Measurements from ENCODE around the gene PID1.

Gene PID1

GRCh38 chr2:229160984-229161383, 110.1 kb downstream of the PID1 start:
- no peak for DNase-seq

DNA sequence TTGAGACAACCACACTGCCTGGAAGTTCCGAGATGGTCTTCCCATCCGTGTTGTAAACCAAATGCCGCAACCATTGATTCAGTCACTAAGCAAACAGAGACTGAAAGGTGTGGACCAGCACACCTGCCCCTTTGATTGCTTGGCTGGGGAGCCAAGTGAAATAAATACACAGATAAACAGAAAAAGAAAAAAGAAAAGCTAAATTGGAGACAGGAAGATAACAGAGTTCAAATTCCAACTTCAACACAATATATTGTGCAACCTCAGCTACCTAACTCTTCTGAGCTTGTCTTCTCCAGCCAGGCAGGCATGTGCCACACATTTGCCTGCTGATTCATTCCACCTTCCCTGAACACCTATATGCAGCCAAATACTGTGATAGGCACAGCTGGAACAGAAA, 110.9 kb downstream of the PID1 start:
- DNase-seq: no peak

- DNase-seq: no peak
Measured at GRCh38 chr2:229159405-229159804, 111.7 kb downstream of the PID1 start.

GRCh38 chr2:229154381-229154780, 116.7 kb downstream of the PID1 start:
- no peak for DNase-seq

GRCh38 chr2:229153951-229154350, 117.1 kb downstream of the PID1 start:
- no peak for DNase-seq

DNA sequence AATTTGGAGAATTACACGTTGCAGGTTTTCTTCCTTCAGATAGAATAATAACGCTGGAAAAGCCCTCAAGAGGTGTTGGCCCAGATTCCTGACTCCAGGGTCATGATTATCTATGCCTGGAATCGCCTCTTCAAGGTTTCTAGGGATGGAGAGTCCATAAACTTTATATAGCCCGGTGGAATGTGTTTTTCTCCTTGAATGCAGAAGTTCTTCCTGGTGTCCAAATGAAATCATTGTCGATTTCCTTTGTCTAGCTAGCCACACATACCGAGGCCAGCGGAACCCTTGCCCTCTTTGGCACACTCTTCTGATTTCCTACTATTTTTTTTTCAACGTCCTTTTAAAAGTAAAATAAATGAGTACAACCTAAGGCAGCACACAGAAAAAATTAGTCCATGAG, 117.8 kb downstream of the PID1 start:
- DNase-seq: no peak

- no peak for DNase-seq
Measured at GRCh38 chr2:229152674-229153073, 118.4 kb downstream of the PID1 start.

GRCh38 chr2:229150317-229150716, 120.8 kb downstream of the PID1 start:
- DNase-seq: no peak

- no peak for DNase-seq
Measured at GRCh38 chr2:229141424-229142025, 129.6 kb downstream of the PID1 start.

DNA sequence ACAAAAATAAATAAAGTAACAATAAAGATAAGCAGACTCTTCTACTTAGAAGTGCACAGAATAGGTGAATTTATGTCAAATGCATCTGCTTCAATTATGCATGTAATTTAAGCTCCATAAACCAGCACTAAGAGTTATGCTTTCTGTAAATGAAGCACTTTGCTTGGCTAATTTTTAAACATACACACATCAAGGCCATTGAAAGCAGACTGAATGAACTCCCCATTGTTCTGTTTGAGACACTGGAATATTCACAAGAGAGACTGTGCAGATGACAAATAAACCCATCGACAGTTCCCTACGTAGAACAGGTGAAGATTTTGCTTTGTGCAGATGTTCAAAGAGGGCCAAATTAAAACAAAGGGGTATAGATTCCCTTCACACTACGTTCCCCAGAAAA, 133.4 kb downstream of the PID1 start:
- no peak for DNase-seq

DNA sequence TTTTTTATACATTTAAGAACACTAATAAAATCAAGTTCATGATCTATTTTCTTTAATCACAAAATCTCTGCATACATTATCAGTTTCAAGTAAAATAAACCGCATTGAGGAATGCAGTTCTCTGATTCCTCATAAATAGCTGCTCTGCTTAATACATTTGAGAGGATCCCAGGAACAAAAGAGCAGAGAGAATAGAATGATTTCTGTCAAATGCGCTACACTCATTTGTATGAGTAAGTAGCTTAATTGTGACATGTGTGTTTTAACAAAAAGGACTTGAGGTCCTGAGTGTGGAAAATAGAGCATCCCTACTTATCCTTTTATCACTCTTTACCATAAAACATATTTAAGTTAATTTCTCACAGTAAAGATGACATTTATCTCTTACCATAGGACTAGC, 134.0 kb downstream of the PID1 start:
- DNase-seq: no peak

- DNase-seq: no peak
Measured at GRCh38 chr2:229133155-229133772, 137.8 kb downstream of the PID1 start.

GRCh38 chr2:229132236-229132635, 138.9 kb downstream of the PID1 start:
- DNase-seq: no peak

- DNase-seq: no peak
Measured at GRCh38 chr2:229130522-229130921, 140.6 kb downstream of the PID1 start.

GRCh38 chr2:229129738-229130371, 141.2 kb downstream of the PID1 start:
- DNase-seq: no peak

- DNase-seq: no peak
Measured at GRCh38 chr2:229127471-229127870, 143.6 kb downstream of the PID1 start.

DNA sequence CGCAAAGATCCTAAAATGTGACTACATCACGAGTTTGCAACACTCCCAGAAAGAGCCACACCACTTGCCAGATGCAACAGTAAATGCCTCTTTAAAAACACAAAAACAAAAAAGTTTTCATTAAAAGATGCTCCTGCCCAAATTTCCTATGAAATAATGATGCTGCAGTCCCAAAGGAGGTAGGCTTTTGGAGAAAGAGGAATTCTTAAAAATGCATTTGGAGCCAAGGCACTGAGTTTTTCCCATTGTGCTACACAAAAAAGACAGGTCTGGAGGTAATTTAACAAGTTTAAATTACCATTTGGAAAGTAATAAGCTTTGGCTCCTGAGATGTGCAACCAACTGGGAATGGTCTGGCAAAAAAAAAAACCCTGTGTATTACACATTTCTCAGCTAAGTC, 145.0 kb downstream of the PID1 start:
- DNase-seq: no peak

- no peak for DNase-seq
Measured at GRCh38 chr2:229124136-229124535, 147.0 kb downstream of the PID1 start.

- no peak for DNase-seq
Measured at GRCh38 chr2:229118927-229119326, 152.2 kb downstream of the PID1 start.

GRCh38 chr2:229118336-229118735, 152.8 kb downstream of the PID1 start:
- DNase-seq: no peak

DNA sequence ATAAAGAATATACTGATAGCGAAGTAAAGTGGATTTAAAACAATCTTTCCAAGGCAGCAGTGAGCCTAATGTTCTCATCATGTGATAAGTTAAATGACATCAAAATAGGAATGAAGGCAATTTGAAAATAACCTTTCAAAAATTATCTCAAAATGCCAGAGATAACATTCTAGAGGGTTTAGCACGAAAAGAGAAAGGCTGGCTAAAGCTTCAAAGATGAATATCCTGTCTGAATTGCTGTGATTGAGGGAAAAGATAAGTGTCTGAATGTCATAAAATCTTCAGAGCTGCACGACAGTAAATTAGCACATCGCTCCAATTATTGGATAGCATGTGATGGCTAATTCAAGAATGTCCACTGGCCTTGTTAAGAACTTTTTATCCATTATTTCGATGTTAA, 159.3 kb downstream of the PID1 start:
- DNase-seq: no peak

- no peak for DNase-seq
Measured at GRCh38 chr2:229109195-229109594, 161.9 kb downstream of the PID1 start.

- no peak for DNase-seq
Measured at GRCh38 chr2:229107601-229108000, 163.5 kb downstream of the PID1 start.

GRCh38 chr2:229104974-229105387, 166.1 kb downstream of the PID1 start:
- DNase-seq: no peak

- DNase-seq: no peak
Measured at GRCh38 chr2:229104025-229104424, 167.1 kb downstream of the PID1 start.

Measured in DMS 273 treated with DMSO at 0.1 percent for 48 hours (cell line).